GM18519 (cell line): ENCODE results near the gene HDAC5.

Source experiments
- ATAC-seq: cut with Tn5 transposase; IDR thresholded peaks from one replicate; pipeline ENCODE4 v1.9.1; 2021; ENCODE audit warnings: mild to moderate bottlenecking, moderate library complexity; ENCODE audit not compliant: unreplicated experiment, low FRiP score

HDAC5 gene

DNA sequence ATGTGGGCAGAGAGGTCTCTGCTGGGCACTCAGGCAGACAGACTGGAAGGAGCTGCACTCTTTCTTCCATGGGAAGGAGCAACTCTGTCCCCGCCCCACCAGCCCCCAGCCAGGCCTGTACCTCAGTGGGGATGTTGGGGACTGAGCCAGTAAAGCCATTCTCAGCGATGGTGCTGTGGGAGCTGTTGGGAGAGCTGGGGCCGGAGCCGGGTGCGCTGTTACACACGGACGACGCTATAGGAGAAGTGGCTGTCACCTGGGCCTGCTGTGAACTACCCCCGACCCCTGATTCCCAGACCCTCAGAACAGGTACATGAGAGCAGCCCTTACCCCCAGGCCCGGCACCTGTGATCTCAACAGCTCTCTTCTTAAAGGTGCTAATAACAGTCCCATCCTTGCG lies 31.4 kb downstream of the HDAC5 start:
- no peak for ATAC-seq

- no peak for ATAC-seq
Measured at GRCh38 chr17:44091200-44091997, 32.0 kb downstream of the HDAC5 start.

DNA sequence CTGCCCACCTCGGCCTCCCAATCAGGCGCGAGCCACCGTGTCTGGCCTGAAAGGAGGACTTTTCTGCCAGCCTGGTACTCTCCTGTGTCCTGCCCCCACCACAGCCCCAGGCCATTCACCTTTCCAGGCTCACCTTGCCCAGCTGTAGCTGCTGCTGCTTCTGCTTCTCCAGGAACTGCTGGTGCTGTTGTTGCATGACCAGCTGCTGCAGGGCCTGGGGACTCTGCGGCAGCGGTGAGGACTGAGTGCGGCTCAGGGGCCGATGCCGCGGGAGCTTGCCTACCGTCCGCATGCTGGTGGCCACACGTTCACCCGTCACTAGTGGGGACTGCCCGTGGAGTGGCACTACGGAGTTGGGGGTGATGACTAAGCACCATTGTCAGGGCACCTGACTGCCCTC lies 35.2 kb downstream of the HDAC5 start:
- ATAC-seq: no peak

DNA sequence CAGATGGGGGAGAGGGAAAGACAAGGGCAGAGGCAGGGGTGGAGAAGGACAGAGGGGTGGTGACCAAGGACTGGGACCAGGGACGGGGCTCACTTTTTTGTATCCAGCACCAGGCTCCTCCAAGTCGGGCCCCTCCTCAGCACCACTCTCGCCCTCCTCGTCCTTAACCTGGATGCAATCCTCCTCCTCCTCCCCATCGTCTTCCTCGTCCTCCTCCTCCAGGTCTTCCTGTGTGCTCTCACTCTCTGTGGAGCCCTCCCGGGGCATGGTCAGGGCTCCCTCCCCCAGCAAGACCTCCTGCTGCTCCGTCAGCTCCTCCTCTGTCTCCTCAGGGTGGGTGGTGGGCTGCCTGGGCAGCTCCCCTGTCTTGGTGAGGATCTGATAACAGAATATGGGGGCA lies 36.1 kb downstream of the HDAC5 start:
- ATAC-seq: no peak

- no peak for ATAC-seq
Measured at GRCh38 chr17:44086364-44087311, 36.8 kb downstream of the HDAC5 start.

GRCh38 chr17:44085908-44086307 lies 37.5 kb downstream of the HDAC5 start:
- ATAC-seq: no peak

DNA sequence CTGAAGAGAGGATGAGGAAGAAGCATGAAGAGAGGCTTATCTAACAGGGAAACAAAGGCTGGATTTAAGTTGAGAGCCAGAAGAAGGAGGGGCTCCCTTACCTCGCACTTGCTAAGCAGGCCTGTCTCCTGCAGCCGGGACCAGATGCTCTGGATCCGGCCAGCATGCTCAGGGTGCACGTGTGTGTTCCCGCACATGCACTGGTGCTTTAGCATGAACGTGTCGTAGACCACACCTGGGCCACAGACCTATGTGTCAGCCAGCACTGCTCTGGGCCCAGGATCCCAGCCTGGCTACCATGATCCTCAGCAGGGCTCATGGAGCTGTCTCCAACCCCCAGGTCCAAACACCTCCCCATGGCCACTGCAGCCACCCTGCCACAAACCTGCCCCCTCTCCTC lies 38.5 kb downstream of the HDAC5 start:
- no peak for ATAC-seq

DNA sequence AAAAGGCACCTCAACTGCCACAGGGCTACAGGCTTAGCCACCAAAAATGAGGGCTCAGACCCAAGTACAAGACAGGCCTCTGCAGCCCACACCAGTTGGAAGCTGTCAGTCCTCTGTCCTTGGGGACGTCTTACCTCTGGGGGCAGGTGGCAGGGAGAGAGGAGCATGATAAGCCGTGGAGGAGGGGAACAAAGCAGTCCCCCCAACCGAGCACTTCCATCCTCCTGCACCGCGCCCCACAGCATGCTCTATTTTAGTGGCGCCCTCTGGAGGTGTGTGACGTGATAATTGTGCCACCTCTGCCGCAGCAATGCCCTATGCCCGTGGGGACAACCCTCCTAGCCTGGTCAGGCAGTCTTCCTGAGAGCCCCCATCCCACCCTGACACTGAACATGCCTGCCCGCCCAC lies 39.3 kb downstream of the HDAC5 start:
- no peak for ATAC-seq

DNA sequence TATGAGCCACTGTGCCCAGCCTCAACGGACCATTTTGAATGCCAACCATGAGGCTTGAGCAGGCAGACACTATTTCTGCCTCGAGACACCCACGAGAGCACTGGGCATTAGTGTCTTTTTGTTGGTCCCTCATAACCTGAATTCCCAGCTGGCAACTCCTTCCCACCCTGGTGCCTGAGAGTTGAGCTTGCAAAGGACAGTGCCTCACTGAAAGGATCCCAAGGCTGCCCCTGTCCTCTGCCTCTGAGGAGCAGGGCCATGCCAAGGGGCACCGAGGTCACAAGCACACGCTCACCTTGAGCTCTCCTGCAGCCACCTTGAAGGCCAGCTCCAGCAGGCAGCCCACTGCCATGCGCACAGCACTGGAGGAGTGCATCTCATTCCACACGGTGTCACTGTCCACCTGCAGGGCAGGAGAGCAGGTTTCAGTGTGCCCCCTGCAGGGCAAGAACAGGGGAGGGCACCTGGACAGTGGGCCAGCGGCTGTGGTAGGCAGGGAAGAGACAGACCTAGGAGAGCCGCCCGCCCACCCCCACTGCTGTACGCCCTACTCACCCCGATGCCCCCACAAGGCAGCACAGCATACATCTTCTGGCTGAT lies 40.1 kb downstream of the HDAC5 start:
- no peak for ATAC-seq

DNA sequence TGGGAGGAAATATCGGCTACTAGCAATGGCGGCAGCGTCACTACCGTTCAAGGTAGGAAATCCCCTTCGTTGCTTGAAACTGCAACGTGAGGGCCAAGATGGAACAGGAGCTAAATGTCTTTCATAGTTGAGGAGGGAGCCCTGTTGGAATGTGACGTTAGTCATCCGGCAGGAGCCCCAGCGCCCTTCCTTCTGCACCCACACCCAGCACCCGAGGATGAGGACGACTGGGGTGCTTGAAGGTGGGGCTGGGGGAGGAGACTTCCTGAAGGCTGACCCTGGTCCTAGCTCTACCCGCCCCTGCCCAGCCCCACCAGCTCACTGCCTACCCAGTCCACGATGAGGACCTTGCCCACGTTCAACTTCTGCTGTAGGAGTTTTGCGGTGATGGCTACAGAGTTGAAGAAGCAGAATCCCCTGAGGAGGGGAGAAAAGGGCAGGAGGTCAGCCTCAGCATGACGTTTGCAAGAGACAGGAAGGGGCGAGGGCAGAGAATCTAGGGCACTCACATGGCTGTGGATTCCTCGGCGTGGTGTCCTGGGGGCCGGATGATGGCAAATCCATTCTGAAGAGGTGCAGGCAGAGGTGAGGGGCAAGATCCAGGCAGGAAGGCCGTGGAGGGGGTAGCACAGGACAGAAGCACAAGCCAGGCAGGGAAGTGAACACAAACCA lies 41.0 kb downstream of the HDAC5 start:
- no peak for ATAC-seq

DNA sequence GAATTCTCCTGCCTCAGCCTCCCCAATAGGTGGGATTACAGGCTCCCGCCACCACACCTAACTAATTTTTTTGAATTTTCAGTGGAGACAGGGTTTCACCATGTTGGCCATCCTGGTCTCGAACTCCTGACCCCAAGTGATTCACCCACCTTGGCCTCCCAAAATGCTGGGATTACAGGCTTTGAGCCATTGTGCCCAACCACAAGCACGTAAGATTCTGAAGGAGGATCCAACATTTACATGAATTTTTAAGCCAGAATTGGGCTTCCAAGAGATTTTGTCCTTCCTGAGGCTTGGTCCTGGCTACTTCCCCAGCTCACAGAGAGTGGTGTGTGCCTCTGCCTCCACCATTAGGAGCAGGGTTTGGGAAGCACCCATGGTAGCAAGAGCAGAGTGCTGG lies 41.8 kb downstream of the HDAC5 start:
- no peak for ATAC-seq

DNA sequence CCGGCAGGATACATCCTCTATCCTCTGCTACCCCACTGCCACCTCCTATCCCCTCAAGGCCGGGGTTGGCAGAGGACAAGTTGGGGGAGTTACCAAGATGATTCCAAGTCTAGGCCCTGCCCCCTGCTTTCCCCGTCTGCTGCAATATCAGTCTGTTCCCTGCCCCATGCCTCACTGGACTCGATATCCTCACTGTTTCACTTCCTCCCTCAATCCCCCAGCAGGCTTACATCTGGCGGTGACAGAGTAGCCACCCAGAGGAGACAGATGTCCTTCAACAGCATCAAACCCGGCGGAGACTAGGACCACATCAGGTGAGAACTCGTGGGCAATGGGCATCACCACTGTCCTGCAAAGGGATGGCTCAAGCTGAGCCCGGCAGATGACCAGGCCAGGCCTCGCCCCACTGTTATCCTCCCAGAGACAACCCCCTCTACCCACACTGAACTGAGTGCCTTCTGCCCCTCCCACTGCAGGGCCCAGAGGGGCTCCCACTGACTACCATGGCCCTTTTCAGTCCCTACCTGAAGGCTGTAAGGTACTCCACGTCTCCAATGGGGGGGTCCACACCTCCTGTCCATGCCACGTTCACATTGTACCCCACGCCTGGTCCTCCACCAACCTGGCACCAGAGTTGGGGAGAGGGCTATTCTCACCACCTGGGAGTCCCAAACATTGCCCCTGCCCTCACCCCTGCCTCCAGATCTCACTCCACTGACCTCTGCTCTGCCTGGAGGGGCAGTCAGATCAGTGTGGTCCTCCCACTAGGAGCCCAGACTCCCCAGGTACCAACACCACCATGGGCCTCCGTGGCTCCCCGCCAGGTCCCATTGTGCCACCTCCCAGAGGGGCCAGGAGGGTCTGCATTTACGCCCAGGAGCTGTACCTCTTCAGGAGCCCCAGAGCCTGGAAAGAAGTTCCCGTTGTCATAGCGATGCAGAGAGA lies 43.3 kb downstream of the HDAC5 start:
- no peak for ATAC-seq

- ATAC-seq: no peak
Measured at GRCh38 chr17:44078412-44078811, 45.0 kb downstream of the HDAC5 start.

DNA sequence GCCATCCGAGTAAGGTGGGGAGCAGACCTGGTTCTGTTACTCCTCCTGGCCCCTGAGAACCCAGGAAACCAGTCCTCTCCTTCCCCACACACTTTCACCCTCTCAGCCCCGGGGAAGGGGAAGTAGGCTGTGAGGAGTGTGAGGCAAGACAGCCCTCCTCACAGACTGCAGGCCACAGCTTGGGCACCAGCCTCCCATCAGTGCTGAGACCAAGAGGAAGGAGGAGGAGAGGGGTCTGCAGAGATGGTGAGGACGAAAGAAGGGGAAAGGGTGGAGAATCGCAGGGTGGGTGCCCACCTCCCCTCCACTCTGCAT lies 45.9 kb downstream of the HDAC5 start:
- no peak for ATAC-seq

GRCh38 chr17:44076716-44077594 lies 46.5 kb downstream of the HDAC5 start:
- no peak for ATAC-seq

GRCh38 chr17:44075598-44076293 lies 47.7 kb downstream of the HDAC5 start:
- no peak for ATAC-seq

DNA sequence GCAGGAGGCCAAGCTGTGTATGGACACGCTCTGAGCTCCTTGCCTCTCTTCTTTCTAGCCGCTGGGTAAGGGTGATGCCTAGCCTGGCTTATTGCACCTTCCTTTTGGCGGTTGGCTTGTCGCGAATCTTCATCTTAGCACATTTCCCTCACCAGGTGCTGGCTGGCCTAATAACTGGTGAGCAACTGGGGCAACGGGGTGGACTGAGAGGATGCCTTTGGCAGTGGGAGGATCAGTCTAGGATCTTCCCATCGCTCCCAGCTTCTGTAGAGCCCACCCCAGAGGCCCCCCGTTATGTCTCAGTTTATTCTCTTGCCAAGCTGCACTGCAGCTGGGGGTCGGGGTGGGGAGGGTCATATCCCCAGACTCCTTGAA lies 48.5 kb downstream of the HDAC5 start:
- ATAC-seq: no peak

DNA sequence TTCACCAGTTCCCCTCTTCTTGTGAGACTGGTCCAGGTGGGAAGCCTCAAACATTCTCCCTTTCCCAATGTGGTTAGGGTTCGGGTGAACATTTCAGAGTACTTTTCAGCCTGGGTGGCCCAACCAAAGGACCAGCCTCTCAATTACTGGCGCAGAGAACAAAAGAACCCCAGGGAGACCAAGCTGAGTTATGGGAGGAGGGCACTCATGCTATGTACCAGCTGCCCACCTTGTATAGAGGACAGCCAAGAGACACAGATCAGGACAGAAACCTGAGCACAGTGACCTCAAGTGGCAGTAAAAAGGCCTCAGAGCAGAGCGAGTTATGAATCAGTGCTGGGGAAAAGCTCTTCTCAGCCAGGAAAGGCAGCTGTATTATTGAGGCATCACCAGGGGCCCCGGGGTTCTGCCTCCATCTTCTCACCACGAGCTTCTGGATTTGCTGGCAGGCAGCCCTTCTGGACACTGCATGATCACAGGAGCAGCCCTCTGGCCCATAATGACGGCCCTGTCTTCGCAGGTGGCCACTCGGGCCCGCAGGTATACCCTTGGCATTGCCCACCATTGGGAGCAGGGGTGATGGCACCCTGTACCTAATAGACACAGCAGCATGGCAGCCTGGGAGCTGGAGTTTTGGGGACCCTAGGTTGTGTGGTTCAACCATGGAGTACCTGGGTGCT lies 49.1 kb downstream of the HDAC5 start:
- ATAC-seq: no peak
